Smooth muscle cell (in vitro differentiated cells): ENCODE results near the gene C1orf105. TPM values are rescaled to one million over a fixed set of nuclear protein-coding genes. Genes with fewer than 3 reads are reported as not detected.

Experiments used
- DNase-seq: peaks from one replicate; lab custom pipeline; 2025; ENCODE audit not compliant: unreplicated experiment; lab: John Stamatoyannopoulos, UW
- H2AFZ ChIP-seq: fragments of 200-600 bp; sonication (generic); 2 replicates; pipeline ENCODE4 v1.6.0; 2016; ENCODE audit warnings: antibody characterized with exemption, low read depth, mild to moderate bottlenecking
- H3F3A ChIP-seq: fragments of 200-600 bp; sonication (generic); 2 replicates; pipeline ENCODE4 v1.6.0; 2017; ENCODE audit warnings: antibody characterized with exemption, low read depth
- H3K27ac ChIP-seq: fragments of 200-600 bp; sonication (generic); 2 replicates; pipeline ENCODE4 v1.5.1; 2016; ENCODE audit warnings: low read depth, mild to moderate bottlenecking
- H3K27me3 ChIP-seq: fragments of 200-600 bp; sonication (generic); 2 replicates; pipeline ENCODE4 v1.6.1; 2016; ENCODE audit warnings: low read depth, mild to moderate bottlenecking
- H3K36me3 ChIP-seq: fragments of 200-600 bp; sonication (generic); 2 replicates; pipeline ENCODE4 v1.5.1; 2016; ENCODE audit warnings: low read depth
- H3K4me1 ChIP-seq: fragments of 200-600 bp; sonication (generic); 2 replicates; pipeline ENCODE4 v1.5.1; 2016; ENCODE audit warnings: low read depth
- H3K4me2 ChIP-seq: fragments of 200-600 bp; sonication (generic); 2 replicates; pipeline ENCODE4 v1.6.0; 2016; ENCODE audit warnings: mild to moderate bottlenecking
- H3K4me3 ChIP-seq: fragments of 200-600 bp; sonication (generic); 2 replicates; pipeline ENCODE4 v1.5.1; 2016; ENCODE audit warnings: mild to moderate bottlenecking
- H3K79me2 ChIP-seq: fragments of 200-600 bp; sonication (generic); 2 replicates; pipeline ENCODE4 v1.6.0; 2016; ENCODE audit warnings: low read depth, mild to moderate bottlenecking
- H3K9ac ChIP-seq: fragments of 200-600 bp; sonication (generic); 2 replicates; pipeline ENCODE4 v1.6.0; 2016; ENCODE audit warnings: low read depth
- H3K9me3 ChIP-seq: fragments of 200-600 bp; sonication (generic); replicated peaks from 2 replicates; pipeline ENCODE4 v1.5.1; 2016; ENCODE audit warnings: low read depth
- H4K20me1 ChIP-seq: fragments of 200-600 bp; sonication (generic); 2 replicates; pipeline ENCODE4 v1.6.0; 2016; ENCODE audit warnings: low read depth
- CTCF ChIP-seq: fragments of 200-600 bp; sonication (generic); IDR thresholded peaks from 2 replicates; pipeline ENCODE4 v1.5.1; 2017; ENCODE audit warnings: borderline replicate concordance, mild to moderate bottlenecking, antibody characterized with exemption; ENCODE audit not compliant: insufficient read depth, poor library complexity, severe bottlenecking
- WGBS: methylation state at CpG from one replicate; pipeline ENCODE4 v1.1.7; 2016; ENCODE audit warnings: low lambda C conversion rate; 5-methylcytosine and 5-hydroxymethylcytosine counted together
- polyA plus RNA-seq: library from polyadenylated mRNA; unstranded; fragments of >200 nt; fragmentation: Nextera tagmentation; extraction: Ambion mirVana; gene quantifications from 2 replicates; pipeline ENCODE4 v1.2.1, GENCODE V29; 2016
- total RNA-seq: library from RNA; depleted of rRNA; stranded (reverse); fragments of >200 nt; gene quantifications from 2 replicates; pipeline ENCODE4 v1.2.3, GENCODE V29; 2014

Gene C1orf105
- total and polyA plus RNA-seq, 2 experiments from 2014 or later = not detected

GRCh38 chr1:172442404-172442803, 21.9 kb downstream of the C1orf105 start:
- over 99% methylated on average over 6 of the region's 6 CpGs for WGBS
- no peak overlapping the region for H3K4me3 ChIP-seq

GRCh38 chr1:172442843-172443565, 22.5 kb downstream of the C1orf105 start:
- no peaks in the 10 kb centered on the region for H4K20me1 ChIP-seq
- WGBS = 88% methylated on average over 3 of the region's 3 CpGs
- H3K9ac ChIP-seq = peak overlapping the region; percentile 90
- DNase-seq = no peak
- H3K79me2 ChIP-seq = peaks cover 32% of the 10 kb centered on the region
- peak overlapping the region; percentile 90 for H2AFZ ChIP-seq
- H3K4me3 ChIP-seq = peak overlapping the region; percentile 70
- no peaks in the 10 kb centered on the region for H3K36me3 ChIP-seq
- no peaks in the 10 kb centered on the region for H3F3A ChIP-seq
- no peak for TF ChIP-seq CTCF
- H3K27ac ChIP-seq = no peak overlapping the region
- peak overlapping the region; percentile 93 for H3K4me2 ChIP-seq
- peaks cover 8% of the 10 kb centered on the region for H3K4me1 ChIP-seq
- no peaks in the 10 kb centered on the region for H3K27me3 ChIP-seq
- no peaks in the 10 kb centered on the region for H3K9me3 ChIP-seq

More at GRCh38 chr1:172442404-172442803, 21.9 kb downstream of the C1orf105 start:
- Histone ChIP-seq H4K20me1 (no peaks in the 10 kb centered on the region), H3K79me2 (peaks cover 36% of the 10 kb centered on the region), H3F3A (no peaks in the 10 kb centered on the region), H3K9ac (no peak overlapping the region), H3K4me1 (peaks cover 8% of the 10 kb centered on the region), H2AFZ (no peak overlapping the region), H3K4me2 (peak overlapping the region; percentile 93), H3K36me3 (no peaks in the 10 kb centered on the region), H3K27me3 (no peaks in the 10 kb centered on the region), H3K9me3 (no peaks in the 10 kb centered on the region), H3K27ac (no peak overlapping the region)
- no peak for DNase-seq
- no peak for TF ChIP-seq CTCF

GRCh38 chr1:172443666-172444453, 23.4 kb downstream of the C1orf105 start, which contains the start of gene PIGC:
PIGC (minus strand) TSS chr1:172444069; CDS start chr1:172442622, 1,447 bp downstream.
- Histone ChIP-seq H3K9ac (peak within 1 kb of the TSS; percentile 90), H3F3A (no peaks in the 10 kb centered on the region), H3K4me1 (peaks cover 8% of the 10 kb centered on the region), H2AFZ (peak within 1 kb of the TSS; percentile 90), H3K27ac (no peak within 1 kb of the TSS), H3K36me3 (no peaks in the 10 kb centered on the region), H3K4me3 (peak within 1 kb of the TSS; percentile 70), H3K9me3 (no peaks in the 10 kb centered on the region), H3K27me3 (no peaks in the 10 kb centered on the region), H4K20me1 (no peaks in the 10 kb centered on the region), H3K4me2 (peak within 1 kb of the TSS; percentile 93), H3K79me2 (peaks cover 29% of the 10 kb centered on the region)
- WGBS = 6% methylated on average over 43 of the region's 43 CpGs
- peak; percentile 52 for DNase-seq
- TF ChIP-seq CTCF = peak; percentile 72
